Right ventricle myocardium inferior (tissue), 1 donor: Measurements from ENCODE around the gene ADCY2. TPM values are rescaled to one million over a fixed set of nuclear protein-coding genes. Genes with fewer than 3 reads are reported as not detected.

Experiments used
- ATAC-seq: fragments of 200-7000 bp; cut with Tn5 transposase; one replicate; pipeline ENCODE4 v1.9.1; 2020; ENCODE audit warnings: mild to moderate bottlenecking, moderate library complexity
- DNase-seq: peaks from one replicate; pipeline ENCODE4 v3.0.0; 2021; ENCODE audit errors: missing footprints
- intact Hi-C: fragments of 100-400 bp; cut with DNase I; formaldehyde crosslinking; loops from one replicate; pipeline ENCODE4 v1.11.0; 2022
- total RNA-seq: library from RNA; stranded (reverse); fragmentation: NEBNext Ultra II Directional; extraction: Animal tissue kit (Norgen Biotek cat#: 25700); gene quantifications from one replicate; pipeline ENCODE4 v1.2.1, GENCODE V29; 2021
- donor health status: DM: no; HTN: yes; CAD: no; lungs with severe emphysema.

ADCY2 gene
- total RNA-seq, 1 donor from 2014 or later, result 0.19 TPM

GRCh38 chr5:7540736-7541485 is 145.0 kb downstream of the ADCY2 start:
- intact Hi-C loops, result no loop called here
- no peak for DNase-seq
- ATAC-seq, result no peak

DNA sequence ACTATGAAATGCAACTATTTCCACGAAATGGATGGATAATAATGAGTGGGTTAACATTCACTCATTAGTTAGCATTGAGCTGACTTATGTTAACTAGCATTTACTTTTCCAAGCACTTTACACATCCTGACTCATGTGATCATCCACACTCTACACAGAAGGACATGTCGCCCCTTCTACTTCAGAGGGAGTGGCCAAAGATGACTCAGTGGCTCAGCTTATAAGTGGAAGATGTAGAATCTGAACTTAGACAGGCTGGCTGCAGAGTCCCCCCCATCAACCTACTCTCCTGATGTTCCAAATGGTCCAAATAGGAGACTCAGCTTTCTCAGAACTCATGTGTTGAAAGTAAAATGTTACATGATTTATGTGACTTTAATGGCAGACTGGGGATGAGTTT is 146.0 kb downstream of the ADCY2 start:
- ATAC-seq (no peak), DNase-seq (no peak)
- intact Hi-C loops, result no loop called here

DNA sequence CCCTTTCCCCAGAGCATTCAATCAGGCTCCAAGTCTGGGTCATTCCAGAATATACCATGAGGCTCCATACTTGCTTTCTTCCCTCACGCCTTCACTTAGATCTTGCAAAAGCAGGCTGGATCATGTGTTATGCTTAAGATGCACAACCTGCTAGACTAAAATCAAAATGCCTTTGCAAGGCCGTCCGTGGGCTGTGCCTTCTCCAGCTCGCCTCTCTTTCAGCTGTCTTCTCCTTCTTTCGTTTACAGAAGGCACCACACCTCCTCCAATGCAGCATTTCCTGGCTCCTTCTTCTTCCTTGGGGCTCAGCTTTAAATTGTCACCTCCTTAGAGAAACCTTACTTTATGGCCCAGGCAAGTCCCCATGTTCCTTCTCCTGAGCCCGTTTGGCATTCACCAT is 150.6 kb downstream of the ADCY2 start:
- intact Hi-C loops, result no loop called here
- DNase-seq (no peak), ATAC-seq (no peak)

DNA sequence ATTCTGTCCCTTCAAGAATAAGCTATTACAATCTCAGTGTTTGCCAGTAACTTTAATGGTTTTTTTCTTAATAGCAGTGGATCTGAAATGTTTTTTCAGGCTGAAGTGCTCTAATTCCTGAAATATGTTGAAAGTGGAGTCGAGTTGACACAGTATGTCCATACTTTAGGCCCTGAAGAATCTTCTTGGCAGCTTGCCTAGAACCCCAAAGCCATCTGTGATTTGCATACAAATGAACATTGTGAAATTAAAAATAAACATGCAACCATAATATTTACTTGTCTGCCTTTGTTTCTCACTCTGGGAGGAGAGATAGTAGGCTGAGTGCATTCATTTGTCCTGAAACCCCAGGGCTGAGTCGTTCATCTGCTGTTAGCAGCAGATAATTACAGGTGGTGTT is 152.7 kb downstream of the ADCY2 start:
- no peak for ATAC-seq
- DNase-seq, result no peak
- intact Hi-C loops, result no loop called here

GRCh38 chr5:7565559-7565958 is 169.6 kb downstream of the ADCY2 start:
- intact Hi-C loops, result no loop called here

GRCh38 chr5:7576023-7576715 is 180.2 kb downstream of the ADCY2 start:
- ATAC-seq, result no peak
- intact Hi-C loops, result no loop called here
- no peak for DNase-seq

More at GRCh38 chr5:7565559-7565958, 169.6 kb downstream of the ADCY2 start:
- ATAC-seq (no peak), DNase-seq (no peak)

- no peak for ATAC-seq
- intact Hi-C loops, result no loop called here
- no peak for DNase-seq
Observed at GRCh38 chr5:7577381-7577780, 181.4 kb downstream of the ADCY2 start.

DNA sequence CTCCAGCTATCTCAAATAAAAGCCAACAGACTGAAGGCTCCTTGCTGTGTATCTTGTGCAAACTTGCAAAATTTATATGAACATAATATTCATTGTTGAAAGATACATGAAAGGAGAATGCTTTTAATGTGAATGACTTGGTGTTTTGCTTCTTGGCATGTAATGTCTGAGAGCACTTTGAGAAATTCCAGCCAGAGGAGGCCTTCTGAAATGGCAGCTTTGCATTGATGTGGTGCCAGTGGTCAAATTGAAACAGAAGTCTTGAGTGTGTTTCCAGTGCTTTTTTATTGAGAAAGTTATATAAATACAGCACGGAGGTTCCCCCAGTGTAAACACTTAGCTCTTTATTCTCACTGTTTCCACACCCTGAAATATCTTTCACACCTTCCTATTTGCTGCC is 182.1 kb downstream of the ADCY2 start:
- intact Hi-C loops, result no loop called here
- ATAC-seq, result no peak
- no peak for DNase-seq

GRCh38 chr5:7584749-7585148 is 188.8 kb downstream of the ADCY2 start:
- DNase-seq (no peak), ATAC-seq (no peak)
- intact Hi-C loops, result no loop called here

GRCh38 chr5:7585807-7586206 is 189.9 kb downstream of the ADCY2 start:
- DNase-seq (no peak), ATAC-seq (no peak)
- intact Hi-C loops, result no loop called here

DNA sequence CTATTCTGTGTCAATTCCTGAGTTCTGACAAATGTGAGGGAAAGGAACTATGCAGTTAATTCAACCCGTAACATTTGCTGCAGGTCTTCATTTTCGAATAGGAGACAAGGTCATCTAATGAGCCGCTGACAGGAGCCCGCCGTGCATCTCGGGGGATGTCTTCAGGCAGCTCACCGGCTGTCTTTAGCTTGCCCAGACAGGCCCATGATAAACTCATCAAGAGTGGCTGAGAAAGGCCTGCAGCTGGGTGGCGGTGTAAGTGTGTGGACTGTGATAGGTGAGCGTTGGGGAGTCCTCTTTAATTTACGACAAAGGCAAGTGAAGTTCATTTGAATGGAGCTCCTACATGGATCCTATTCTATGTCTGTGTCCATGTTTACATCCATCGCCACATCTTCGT is 190.5 kb downstream of the ADCY2 start:
- DNase-seq, result no peak
- ATAC-seq, result no peak
- intact Hi-C loops, result no loop called here

DNA sequence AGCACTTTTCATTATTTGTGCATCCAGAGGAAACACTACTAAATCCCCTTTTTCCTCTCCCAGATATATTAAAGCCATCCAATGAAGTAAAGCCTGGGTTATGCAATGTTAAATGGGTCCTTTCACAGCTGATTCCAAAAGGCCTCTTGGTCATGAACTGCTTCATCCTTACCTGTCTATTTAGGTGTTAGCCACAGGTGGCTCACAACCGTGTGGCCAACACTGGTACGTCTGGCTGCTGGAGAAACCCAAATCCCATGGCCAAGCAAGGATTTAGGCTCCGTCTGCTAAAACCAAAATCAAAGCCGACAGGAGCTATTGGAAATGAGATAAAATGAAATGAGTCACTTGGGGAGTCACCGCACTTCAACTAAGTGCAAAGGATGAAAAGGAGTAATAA is 193.9 kb downstream of the ADCY2 start:
- intact Hi-C loops, result no loop called here
- no peak for DNase-seq
- no peak for ATAC-seq

DNA sequence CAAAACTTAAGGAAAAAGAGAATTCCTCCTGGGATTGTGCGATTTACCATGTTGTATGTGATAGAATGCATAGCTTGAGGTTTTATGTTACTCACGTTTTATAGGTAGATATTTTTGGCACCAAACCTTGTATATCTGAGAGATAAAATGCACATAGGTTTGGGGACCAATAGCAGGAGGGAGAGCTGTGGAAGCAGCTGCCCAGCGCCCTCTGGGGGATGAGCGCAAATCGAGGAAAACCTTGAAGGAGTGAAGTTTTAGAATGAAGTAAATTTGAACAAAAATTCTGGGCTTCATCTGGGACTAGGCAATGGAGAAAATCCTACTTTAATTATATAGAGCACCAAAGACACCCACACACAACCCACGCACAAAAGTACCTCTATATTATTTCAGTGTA is 197.0 kb downstream of the ADCY2 start:
- no peak for ATAC-seq
- DNase-seq, result no peak
- intact Hi-C loops, result no loop called here

DNA sequence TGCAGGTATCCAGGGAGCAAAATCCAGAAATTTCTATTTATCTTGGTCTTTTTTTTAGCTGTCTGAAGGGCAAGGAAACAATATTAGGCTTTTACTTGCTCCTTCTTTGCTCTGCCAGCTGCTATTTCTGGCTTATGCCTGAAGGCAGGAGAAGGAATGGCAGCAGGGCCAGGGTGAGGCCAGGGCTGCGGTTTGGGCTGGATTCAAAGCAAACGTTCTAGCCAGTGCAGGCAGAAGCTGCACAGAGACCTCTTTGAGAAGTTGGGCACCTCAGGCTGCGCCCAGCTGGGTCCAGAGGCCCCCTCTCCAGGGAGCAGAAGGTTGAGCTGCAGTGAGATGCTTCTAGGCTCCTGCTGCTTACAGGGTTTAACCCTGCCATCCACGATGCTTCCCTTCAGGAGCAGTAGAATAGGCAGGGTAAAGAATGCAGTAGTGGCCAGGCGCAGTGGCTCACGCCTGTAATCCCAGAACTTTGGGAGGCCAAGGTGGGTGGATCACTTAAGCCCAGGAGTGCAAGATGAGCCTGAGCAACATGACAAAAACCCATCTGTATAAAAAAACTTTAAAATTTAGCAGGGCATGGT is 201.2 kb downstream of the ADCY2 start:
- no peak for ATAC-seq
- no peak for DNase-seq
- intact Hi-C loops, result no loop called here

GRCh38 chr5:7606840-7607465 is 211.0 kb downstream of the ADCY2 start:
- intact Hi-C loops, result no loop called here
- DNase-seq (no peak), ATAC-seq (no peak)

DNA sequence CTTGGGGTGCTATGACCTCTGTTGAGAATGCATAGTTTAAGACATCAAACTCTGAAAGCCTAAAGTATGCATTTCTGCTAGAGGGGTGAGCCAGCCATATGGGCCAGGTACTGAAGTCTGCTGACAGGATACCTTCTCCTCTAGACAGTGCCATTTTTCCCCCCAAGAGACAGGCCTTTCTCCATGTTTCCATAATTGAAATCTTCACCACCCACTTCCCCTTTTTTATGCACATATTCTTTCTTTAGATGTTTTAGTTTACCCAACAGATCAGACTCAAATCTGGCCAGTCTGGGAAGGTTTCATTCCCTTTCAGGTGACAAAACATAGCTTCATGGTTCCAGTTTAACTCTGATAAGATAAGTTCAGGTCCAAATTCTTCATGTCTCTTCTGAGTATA is 212.8 kb downstream of the ADCY2 start:
- DNase-seq, result no peak
- ATAC-seq, result no peak
- intact Hi-C loops, result no loop called here

DNA sequence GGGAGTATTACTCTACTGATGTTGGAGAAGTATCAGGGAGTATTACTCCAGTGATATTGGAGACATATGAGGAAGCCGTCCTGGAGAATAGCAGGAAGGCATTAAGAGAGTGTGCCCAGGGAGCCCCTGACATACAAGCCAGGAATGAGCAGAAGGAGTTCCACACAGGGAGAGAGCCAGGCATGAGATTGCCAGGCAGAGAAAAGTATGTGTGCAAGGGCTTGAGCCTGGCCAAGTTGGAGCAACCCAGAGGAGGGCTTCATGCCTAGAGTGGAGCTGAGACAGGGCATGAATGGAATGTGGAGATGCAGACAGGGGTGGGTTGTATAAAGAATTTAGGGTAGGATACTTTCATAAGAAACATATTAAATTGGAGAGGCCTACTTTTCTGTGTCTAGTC is 213.8 kb downstream of the ADCY2 start:
- intact Hi-C loops, result no loop called here
- DNase-seq (no peak), ATAC-seq (no peak)

GRCh38 chr5:7610531-7611177 is 214.7 kb downstream of the ADCY2 start:
- no peak for ATAC-seq
- no peak for DNase-seq
- intact Hi-C loops, result no loop called here

GRCh38 chr5:7611518-7611917 is 215.6 kb downstream of the ADCY2 start:
- DNase-seq, result no peak
- intact Hi-C loops, result no loop called here
- no peak for ATAC-seq
